Mesodermal cell (in vitro differentiated cells): Measurements from ENCODE around the gene MMP15.
A peak's percentile ranks its signal among the peaks of the same experiment; 100 is the strongest.

Experiments
- H3K27ac ChIP-seq: 2 replicates; pipeline ENCODE4 v1.7.0; 2013; ENCODE audit warnings: mild to moderate bottlenecking, low read depth, low read length, moderate library complexity; ENCODE audit not compliant: severe bottlenecking
- H3K36me3 ChIP-seq: 2 replicates; pipeline ENCODE4 v1.7.1; 2013; ENCODE audit warnings: mild to moderate bottlenecking, low read length, moderate library complexity; ENCODE audit not compliant: control insufficient read depth, insufficient read depth
- H3K4me1 ChIP-seq: one replicate; pipeline ENCODE4 v1.7.1; 2013; ENCODE audit warnings: mild to moderate bottlenecking, low read length; ENCODE audit not compliant: insufficient read depth, control insufficient read depth, poor library complexity, severe bottlenecking
- H3K4me3 ChIP-seq: 2 replicates; pipeline ENCODE4 v1.7.0; 2013; ENCODE audit warnings: low read length, control low read depth, mild to moderate bottlenecking; ENCODE audit not compliant: insufficient read depth, poor library complexity, severe bottlenecking; ENCODE audit errors: extremely low read depth
- H3K9me3 ChIP-seq: 2 replicates; pipeline ENCODE4 v1.7.1; 2013; ENCODE audit warnings: mild to moderate bottlenecking, low read length, moderate library complexity; ENCODE audit not compliant: control insufficient read depth
- WGBS, 2 experiments: methylation state at CpG; one replicate each; pipeline ENCODE4 v1.1.5; 2013; ENCODE audit warnings: missing lambda C conversion rate in 2 of 2; ENCODE audit not compliant: insufficient coverage in 2 of 2; 5-methylcytosine and 5-hydroxymethylcytosine counted together

The MMP15 gene

DNA sequence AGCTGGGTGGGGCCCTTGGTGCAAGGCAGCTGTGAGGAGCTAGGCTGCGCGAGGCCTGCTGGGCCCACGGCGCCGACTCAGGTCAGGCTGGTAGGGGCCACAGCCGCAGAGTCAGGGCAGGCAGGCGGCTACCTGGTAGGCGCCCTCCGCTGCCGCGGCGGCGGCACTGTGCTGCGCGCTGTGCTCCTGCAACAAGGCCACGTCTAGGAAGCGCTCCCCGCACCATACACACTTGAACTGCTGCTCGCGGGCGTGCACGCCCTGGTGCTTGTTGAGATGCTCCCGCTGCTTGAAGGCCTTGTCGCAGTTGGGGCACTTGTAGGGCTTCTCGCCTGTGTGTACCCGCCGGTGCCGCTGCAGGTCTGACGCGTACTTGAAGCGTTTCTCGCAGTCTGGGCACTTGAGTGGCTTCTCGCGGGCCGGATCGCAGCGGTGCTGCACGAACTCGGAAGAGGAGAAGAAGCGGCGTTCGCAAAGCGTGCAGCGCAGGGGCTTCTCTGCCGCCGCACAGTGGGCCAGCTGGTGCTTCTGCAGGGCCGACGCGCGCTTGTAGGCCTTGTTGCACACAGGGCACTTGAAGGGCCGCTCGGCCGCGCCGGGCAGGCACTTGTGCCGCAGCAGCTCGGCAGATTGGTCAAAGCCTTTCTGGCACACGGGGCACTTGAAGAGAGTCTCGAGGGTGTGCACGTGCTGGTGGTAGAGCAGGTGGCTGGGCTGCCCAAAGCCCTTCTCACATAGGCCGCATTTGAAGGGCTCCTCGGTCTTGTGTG lies 29.0 kb upstream of the MMP15 start:
- Histone ChIP-seq H3K4me3 (no peak overlapping the region), H3K4me1 (peaks cover 14% of the 10 kb centered on the region), H3K36me3 (peaks cover 40% of the 10 kb centered on the region), H3K27ac (no peak overlapping the region), H3K9me3 (no peaks in the 10 kb centered on the region)
- WGBS, 2 experiments: 97% methylated on average over 59 to 62 of the region's 62 CpGs

DNA sequence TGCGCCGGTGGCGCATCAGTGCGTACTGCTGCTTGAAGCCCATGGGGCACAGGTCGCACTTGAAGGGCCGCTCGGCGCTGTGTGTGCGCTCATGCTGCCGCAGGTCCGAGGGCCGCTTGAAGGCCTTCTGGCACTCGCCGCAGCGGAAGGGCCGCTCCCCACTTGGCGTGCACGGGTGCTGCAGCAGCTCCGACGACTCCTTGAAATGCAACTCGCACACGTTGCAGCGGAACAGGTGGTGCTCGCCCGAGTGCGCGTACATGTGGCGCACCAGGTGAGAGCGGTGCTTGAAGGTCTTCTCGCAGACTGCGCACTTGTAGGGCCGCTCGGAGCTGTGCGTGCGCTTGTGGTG lies 28.4 kb upstream of the MMP15 start:
- Histone ChIP-seq H3K27ac (no peak overlapping the region), H3K9me3 (no peaks in the 10 kb centered on the region), H3K36me3 (peaks cover 40% of the 10 kb centered on the region), H3K4me3 (no peak overlapping the region), H3K4me1 (peaks cover 14% of the 10 kb centered on the region)
- WGBS, 2 experiments: 95 to 98% methylated on average over 35 of the region's 35 CpGs

DNA sequence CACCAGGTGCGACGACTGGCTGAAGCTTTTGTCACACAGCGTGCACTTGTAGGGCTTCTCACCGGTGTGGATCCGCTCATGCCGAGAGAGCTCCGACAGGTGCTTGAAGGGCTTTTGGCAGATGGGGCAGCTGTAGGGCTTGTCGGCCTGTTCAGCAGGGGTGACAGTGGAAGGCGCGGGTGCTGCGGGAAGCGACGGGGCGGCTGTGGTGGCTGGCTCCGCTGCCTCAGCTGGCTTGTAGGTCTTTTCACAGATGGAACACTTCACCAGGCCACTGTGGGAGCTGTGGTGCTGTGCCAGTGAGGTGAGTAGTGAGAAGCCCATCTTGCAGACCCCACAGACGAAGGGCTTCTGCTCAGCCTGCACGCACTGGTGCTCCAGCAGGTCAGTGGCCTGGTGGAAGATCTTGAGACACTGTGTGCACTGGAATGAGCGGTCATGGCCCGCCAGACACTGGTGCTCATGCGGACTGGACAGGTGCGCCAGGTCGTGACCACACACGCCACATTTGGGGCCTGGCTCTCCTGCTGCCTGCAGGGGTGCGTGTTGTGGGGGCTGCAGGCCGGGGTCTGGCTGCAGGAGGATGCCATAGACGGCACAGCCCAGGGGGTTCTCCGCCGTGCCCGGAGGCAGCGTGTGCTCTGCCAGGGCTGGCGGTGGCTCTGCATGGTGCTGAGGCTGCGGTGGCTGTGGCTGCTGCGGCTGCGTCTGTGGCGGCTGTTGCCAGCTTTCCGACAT lies 27.9 kb upstream of the MMP15 start:
- no peak overlapping the region for H3K27ac ChIP-seq
- H3K4me1 ChIP-seq: peaks cover 17% of the 10 kb centered on the region
- no peaks in the 10 kb centered on the region for H3K9me3 ChIP-seq
- 95 to 98% methylated on average over 32 to 33 of the region's 36 CpGs for WGBS, 2 experiments
- no peak overlapping the region for H3K4me3 ChIP-seq
- peaks cover 44% of the 10 kb centered on the region for H3K36me3 ChIP-seq

DNA sequence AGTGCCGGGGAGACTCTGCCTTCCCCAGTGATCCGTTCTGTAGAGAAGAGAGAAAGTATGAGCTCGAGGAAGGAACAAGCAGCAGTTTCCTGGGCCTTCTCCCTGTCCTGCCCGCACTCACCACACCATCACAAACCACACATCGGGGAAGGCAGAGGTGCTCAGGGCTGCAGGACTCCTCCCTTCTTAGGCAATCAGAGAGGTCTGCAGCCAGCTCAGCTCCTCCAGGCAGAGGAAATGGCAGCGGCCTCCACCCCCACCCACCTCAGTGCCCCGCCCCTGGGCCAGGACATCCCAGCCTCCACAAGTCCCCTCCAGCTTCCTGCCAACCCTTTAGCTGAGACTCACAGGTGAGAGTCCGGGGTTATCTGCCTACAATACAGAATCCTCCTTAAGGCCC lies 27.1 kb upstream of the MMP15 start:
- Histone ChIP-seq H3K9me3 (no peaks in the 10 kb centered on the region), H3K27ac (no peak overlapping the region), H3K36me3 (peaks cover 51% of the 10 kb centered on the region), H3K4me1 (peaks cover 17% of the 10 kb centered on the region), H3K4me3 (no peak overlapping the region)
- 58 to 71% methylated on average over 4 to 5 of the region's 8 CpGs for WGBS, 2 experiments

DNA sequence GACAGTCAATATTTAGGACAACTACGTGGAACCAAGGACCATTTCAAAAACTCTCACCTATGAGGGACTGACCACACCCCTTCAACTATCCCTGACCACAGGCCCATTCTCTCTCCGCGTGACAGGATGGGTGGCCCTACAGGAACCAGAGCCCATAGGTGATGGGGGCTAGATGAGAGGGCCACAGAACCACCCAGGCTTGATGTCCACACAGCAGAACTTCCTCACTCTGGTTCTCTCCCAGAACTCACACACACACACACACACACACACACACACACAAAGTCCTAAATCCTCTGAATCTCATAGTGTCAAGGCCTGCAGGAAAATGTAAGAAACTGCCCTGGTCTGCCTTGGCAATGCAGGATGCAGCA lies 26.6 kb upstream of the MMP15 start:
- Histone ChIP-seq H3K9me3 (no peaks in the 10 kb centered on the region), H3K27ac (no peak overlapping the region), H3K4me3 (no peak overlapping the region), H3K36me3 (peaks cover 49% of the 10 kb centered on the region), H3K4me1 (peaks cover 17% of the 10 kb centered on the region)
- WGBS, 2 experiments: no CpG with 5 or more reads among the region's 3 CpGs

DNA sequence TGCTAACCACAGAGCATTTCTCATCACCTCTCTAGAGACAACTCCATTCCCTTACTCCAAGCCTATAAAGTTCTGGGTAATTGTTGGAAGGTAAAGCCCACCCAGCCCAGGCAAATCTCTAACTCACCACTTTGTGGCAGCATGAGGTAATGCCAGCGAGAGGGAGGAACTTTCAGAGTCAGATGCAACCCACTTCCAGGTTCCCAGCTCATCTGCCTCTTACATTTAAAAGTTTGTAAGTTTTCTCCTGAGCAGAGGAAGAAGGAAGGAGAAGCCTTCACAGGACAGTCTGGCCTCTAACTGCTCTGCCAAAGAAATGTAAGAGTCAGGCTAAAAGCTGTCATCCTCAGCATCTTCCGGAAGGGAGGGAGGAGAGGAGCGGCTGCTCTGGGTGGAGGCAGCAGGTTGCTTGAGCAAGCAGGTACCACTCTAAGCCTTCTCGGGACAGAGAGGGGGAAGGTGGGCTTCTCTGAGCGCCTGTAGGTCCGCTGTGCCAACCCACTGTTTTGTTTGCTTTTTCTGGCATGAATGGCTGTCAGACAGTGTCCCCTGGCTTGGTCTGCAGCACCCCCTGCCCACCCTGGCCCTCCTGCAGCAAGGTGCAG lies 26.1 kb upstream of the MMP15 start:
- Histone ChIP-seq H3K27ac (peak overlapping the region; percentile 23), H3K9me3 (no peaks in the 10 kb centered on the region), H3K4me1 (peaks cover 17% of the 10 kb centered on the region), H3K36me3 (peaks cover 50% of the 10 kb centered on the region), H3K4me3 (peak overlapping the region; percentile 67)
- WGBS, 2 experiments: 22 to 35% methylated on average over 5 of the region's 6 CpGs

DNA sequence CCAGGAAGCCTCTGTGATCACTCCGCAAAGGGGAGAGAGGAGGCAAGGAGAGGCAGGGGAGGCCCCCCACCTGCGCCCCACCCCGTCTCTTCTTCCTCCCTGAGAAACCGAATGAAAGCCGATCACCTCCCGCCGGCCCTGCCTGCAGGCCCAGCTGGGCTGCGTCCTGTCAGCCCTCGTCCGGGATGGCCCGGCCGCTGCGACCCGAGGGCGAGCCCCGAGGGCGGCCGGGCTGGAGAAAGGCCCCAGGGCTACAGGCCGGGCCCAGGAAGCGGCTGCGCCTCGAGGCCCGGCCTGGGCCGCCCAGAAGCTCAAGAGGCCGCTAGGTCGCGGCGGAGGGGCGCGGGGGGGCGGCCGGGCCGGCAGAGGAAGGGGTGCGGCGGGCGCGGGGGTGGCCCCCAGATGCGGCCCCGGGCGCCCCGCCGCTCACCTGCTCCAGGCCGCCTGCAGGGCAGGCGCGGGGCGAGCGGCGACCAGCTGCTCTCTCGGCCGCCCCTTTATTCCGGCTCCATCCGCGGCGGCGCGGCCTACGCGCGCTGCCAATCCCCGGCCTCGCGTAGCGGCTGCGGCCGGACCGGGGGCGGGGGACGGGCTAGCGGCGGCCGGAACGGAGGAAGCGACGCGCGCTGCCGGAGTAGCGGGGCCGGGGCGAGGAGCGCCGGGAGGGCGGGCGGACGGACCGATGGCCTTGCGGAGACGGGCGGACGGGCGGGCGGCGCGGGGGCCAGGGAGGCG lies 25.4 kb upstream of the MMP15 start, which contains the start of gene ZNF319:
ZNF319 (minus strand) TSS at position 702 of the 735 bp plus-strand sequence. CDS start 2,407 bp downstream, outside the sequence.
- H3K36me3 ChIP-seq: peaks cover 49% of the 10 kb centered on the region
- 0 to 1% methylated on average over 18 to 56 of the region's 95 CpGs for WGBS, 2 experiments
- H3K4me1 ChIP-seq: peaks cover 17% of the 10 kb centered on the region
- peak within 1 kb of the TSS; percentile 78 for H3K27ac ChIP-seq
- peak within 1 kb of the TSS; percentile 67 for H3K4me3 ChIP-seq
- H3K9me3 ChIP-seq: no peaks in the 10 kb centered on the region

DNA sequence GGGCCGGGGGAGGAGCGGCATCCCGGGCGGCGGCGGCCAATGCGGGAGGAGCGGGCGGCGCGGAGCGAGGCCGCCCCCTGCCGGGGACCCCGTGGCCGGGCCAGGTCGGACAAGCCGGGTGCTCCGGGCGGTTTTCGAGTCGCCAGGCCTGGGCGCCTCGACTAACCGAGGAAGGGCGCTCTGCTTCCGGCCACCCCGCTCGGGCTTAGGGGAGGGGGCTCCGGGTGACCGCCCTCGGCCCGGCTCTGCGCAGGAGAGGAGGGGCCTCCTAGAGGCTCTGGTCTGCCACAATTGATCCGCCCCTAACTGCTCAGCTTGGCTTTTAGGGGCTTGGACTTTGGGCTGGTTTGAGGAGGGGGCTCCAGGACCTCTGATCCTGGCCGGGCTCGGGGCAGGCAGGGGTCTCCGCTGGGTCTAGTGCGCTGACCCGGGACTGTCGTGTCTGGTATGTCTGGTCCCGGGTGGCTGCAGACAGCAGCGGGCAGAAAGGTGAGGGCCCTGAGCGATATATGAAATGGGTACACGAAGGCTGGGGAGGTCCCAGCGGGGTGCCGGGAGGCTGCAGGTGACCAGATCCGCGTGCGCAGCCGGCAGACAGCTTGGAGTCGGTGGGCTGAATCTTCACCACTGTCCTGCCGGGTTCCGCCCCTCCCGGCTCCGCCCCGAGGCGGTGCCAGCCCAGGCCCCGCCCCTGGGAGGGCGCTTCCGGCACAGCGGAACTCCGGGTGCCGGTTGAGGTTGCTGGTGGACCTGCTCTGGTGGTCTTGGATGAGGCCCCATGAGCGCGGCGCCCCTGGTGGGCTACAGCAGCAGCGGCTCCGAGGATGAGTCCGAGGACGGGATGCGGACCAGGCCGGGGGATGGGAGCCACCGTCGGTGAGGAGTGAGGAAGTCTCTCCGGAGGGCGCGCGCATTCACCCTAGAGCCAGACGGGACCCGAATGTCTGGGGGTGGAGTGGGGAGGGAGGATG lies 24.6 kb upstream of the MMP15 start, which contains the start of gene USB1:
USB1 (plus strand) TSS at position 702 of the 971 bp plus-strand sequence; CDS start at position 779, 77 bp downstream.
- Histone ChIP-seq H3K4me1 (peaks cover 14% of the 10 kb centered on the region), H3K4me3 (peak within 1 kb of the TSS; percentile 67), H3K36me3 (peaks cover 46% of the 10 kb centered on the region), H3K9me3 (peaks cover 2% of the 10 kb centered on the region), H3K27ac (peak within 1 kb of the TSS; percentile 78)
- 0% methylated on average over 64 to 70 of the region's 81 CpGs for WGBS, 2 experiments

DNA sequence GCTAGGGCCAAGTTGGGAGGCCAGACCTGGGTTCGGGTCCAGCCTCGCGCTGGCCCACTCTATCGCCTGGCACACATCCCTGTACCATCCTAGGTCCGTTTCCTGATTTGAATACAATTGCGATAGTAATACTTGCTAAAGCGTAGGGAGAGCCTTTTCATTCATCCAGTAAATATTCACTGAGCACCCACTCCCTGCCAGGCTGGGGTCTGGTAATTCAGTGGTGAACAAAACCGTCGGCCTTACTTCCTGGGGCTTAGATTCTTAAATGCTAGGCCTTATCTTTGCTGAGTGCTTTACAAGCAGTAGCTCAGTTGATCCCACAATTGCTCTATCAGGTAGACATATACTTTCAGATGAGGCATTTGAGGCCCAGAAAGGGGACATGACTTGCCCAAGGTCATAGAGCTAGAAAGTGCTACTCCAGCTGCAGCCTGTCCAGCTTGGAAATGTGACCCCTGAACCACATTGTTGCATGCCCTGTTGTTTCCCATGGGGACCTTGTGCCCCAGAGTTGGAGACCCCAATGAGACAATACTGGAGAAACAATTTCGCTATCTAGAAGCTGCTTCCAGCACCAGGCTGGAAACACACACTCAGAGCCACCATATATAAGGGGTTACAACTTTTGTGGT lies 23.7 kb upstream of the MMP15 start:
- H3K4me3 ChIP-seq: peak overlapping the region; percentile 67
- peaks cover 12% of the 10 kb centered on the region for H3K4me1 ChIP-seq
- H3K9me3 ChIP-seq: peaks cover 4% of the 10 kb centered on the region
- no peak overlapping the region for H3K27ac ChIP-seq
- peaks cover 53% of the 10 kb centered on the region for H3K36me3 ChIP-seq
- 36 to 54% methylated on average over 5 to 6 of the region's 10 CpGs for WGBS, 2 experiments
